IgD-negative memory B cell (primary cell): ENCODE data around the gene SDF4. TPM values are rescaled to one million over a fixed set of nuclear protein-coding genes. Genes with fewer than 3 reads are reported as not detected.

Experiments used
- H3K27ac Mint-ChIP-seq, 3 donors: one replicate each; pipeline ENCODE4 v1.8.0; 2020 to 2022; ENCODE audit warnings: mild to moderate bottlenecking in 3 of 3, mixed read lengths in 3 of 3, moderate library complexity in 1 of 3
- H3K27me3 Mint-ChIP-seq: one replicate; pipeline ENCODE4 v1.8.0; 2021; ENCODE audit warnings: mixed read lengths
- H3K36me3 Mint-ChIP-seq: one replicate; pipeline ENCODE4 v1.8.0; 2020; ENCODE audit warnings: mild to moderate bottlenecking, mixed read lengths
- H3K4me1 Mint-ChIP-seq, 3 donors: one replicate each; pipeline ENCODE4 v1.8.0; 2020 to 2022; ENCODE audit warnings: mixed read lengths in 3 of 3, mild to moderate bottlenecking in 1 of 3
- H3K4me3 Mint-ChIP-seq, 4 donors: one replicate each; pipeline ENCODE4 v1.8.0; 2020 to 2022; ENCODE audit warnings: mild to moderate bottlenecking in 4 of 4, mixed read lengths in 4 of 4, moderate library complexity in 3 of 4
- H3K9me3 Mint-ChIP-seq, 3 donors: one replicate each; pipeline ENCODE4 v1.8.0; 2020 to 2021; ENCODE audit warnings: mixed read lengths in 3 of 3, mild to moderate bottlenecking in 1 of 3
- polyA plus RNA-seq: library from polyadenylated mRNA; unstranded; fragments of 300-500 nt; fragmentation: Illumina TruSeq; gene quantifications from one replicate; pipeline ENCODE4 v1.2.3, GENCODE V29; 2021

SDF4 gene
- polyA plus RNA-seq, 1 donor from 2014 or later: 121 TPM

DNA sequence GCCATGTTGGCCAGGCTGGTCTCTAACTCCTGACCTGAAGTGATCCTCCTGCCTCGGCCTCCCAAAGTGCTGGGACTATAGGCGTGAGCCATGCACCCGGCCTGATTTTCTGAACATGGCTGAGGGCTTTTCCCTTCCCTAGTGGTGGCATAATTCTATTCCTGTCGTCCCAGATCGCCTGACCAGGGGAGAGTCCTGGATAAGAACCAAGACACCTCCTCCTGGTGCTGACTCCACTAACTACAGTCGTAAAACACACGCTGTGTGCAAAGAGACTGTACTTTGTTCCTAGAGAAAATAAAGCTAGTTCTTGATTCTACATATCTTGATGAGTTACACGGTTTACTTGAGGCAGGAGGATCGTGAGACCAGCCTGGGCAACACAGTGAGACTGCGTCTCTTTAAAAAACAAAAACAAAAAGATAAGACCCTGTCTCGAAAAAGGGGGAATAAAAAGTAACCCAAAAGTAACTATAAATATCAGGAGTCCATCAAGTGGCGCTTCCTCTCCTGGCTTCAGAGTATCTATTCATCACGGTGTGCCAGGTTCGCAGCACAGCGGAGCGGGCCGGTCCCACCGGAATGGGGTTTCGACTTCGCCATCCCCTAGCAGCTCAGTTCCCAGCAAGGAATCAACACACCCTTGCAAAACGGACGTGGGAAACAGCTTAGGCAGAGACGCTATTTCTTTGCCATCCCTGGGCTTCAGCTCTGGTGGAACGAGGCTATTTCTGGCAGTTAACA lies 973 bp downstream of the SDF4 start:
- H3K4me3 Mint-ChIP-seq: peak overlapping the region; percentile 91 to 97 (median 95)
- peaks cover 3 to 20% (median 19%) of the 10 kb centered on the region in 3 donors for H3K4me1 Mint-ChIP-seq
- no peaks in the 10 kb centered on the region for H3K9me3 Mint-ChIP-seq
- no peaks in the 10 kb centered on the region for H3K36me3 Mint-ChIP-seq
- no peaks in the 10 kb centered on the region for H3K27me3 Mint-ChIP-seq
- peak overlapping the region; percentile 86 to 93 (median 93) for H3K27ac Mint-ChIP-seq

DNA sequence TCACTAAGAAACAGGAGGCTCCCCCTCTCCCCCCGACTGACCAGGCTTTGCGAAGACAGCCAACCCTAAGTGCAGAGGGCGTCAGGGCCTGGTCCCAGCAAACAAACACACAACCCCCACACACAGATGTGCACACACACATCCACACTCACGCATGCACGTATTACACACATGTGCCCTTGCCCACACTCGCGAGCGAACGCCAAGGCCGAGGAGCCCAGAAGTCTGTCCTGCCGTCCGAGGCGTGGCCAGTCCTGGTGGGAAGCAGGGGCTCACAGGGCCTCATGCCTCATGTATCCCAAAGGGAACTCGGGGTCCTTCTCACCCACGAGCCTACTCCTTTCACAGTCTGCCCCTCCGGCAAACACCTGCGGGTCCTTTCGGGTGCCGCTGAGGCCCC lies 2.0 kb downstream of the SDF4 start:
- no peaks in the 10 kb centered on the region for H3K9me3 Mint-ChIP-seq
- no peaks in the 10 kb centered on the region for H3K36me3 Mint-ChIP-seq
- peaks cover 3 to 22% (median 19%) of the 10 kb centered on the region in 3 donors for H3K4me1 Mint-ChIP-seq
- peak overlapping the region in 1 of 3 donors; percentile 93 for H3K27ac Mint-ChIP-seq
- H3K27me3 Mint-ChIP-seq: no peaks in the 10 kb centered on the region
- peak overlapping the region; percentile 45 to 88 (median 70) for H3K4me3 Mint-ChIP-seq

DNA sequence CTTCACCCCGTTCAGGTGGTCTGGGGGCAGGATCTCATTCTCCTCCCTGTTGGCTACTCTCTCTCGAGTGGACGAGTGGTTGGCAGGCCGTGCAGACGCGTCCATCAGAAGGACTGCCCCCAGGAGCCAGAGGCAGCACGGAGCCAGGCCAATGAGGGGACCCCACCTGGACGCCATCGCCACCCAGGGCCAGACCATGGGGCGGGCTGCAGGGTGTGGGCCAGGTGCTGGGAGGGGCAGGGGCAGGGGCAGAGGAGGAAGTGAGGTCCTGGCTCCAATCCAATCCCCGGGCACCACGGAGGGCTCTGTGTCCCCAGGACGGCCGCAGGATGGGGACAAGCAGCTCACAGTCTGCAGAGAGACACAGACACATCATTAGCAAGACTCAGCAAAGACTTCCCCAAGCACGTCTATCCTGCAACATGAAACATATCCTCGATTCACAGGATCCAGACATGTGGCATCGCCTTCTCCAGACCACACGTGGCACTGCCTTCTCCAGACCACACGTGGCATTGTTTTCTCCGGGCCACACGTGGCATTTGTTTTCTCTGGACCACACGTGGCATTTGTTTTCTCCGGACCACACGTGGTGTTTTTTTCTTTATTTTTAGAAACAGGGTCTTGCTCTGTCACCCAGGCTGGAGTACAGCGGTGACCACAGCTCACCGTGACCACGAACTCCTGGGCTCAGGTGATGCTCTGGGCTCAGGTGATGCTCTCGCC lies 3.0 kb downstream of the SDF4 start:
- Mint-ChIP-seq H3K27ac (no peak overlapping the region), H3K9me3 (no peaks in the 10 kb centered on the region), H3K4me3 (peak overlapping the region in 1 of 4 donors; percentile 54), H3K4me1 (peaks cover 3 to 18% (median 15%) of the 10 kb centered on the region in 3 donors), H3K36me3 (no peaks in the 10 kb centered on the region), H3K27me3 (no peaks in the 10 kb centered on the region)

DNA sequence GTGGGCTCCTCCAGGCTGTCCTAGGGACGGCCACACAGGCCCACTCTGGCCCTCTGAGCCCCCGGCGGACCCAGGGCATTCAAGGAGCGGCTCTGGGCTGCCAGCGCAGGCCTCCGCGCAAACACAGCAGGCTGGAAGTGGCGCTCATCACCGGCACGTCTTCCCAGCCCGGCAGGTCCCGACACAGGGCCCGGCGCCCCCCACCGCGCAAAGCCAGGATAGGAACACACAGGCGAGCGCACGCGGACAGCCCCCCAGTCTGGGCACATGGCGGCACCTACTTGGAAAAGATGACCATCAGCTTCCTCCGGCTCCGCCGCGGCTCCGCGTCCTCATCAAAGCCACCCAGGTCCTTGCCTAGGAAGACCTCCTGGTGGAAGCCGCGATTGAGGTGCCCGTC lies 3.6 kb downstream of the SDF4 start:
- H3K4me3 Mint-ChIP-seq: peak overlapping the region in 1 of 4 donors; percentile 54
- peaks cover 3 to 14% (median 11%) of the 10 kb centered on the region in 3 donors for H3K4me1 Mint-ChIP-seq
- no peaks in the 10 kb centered on the region for H3K9me3 Mint-ChIP-seq
- no peaks in the 10 kb centered on the region for H3K36me3 Mint-ChIP-seq
- no peak overlapping the region for H3K27ac Mint-ChIP-seq
- H3K27me3 Mint-ChIP-seq: no peaks in the 10 kb centered on the region

DNA sequence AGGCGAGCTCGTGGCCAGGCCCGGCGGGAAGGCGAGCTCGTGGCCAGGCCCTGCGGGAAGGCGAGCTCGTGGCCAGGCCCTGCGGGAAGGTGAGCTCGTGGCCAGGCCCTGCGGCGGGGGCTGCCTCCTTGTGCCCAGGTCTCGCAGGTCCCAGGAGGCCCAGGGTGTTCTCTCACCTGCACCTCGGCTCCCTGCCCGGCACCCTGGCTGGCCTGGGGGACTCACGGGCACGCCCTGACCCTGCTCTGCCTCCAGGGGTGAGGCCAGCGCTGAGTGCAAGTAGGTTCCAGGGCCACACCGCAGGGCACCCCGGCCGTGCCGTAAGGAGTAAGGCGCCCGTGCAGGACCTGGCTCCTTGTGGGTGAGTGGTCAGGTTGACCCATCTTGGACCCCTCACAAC lies 4.4 kb downstream of the SDF4 start:
- Mint-ChIP-seq H3K27me3 (no peaks in the 10 kb centered on the region), H3K36me3 (no peaks in the 10 kb centered on the region), H3K9me3 (no peaks in the 10 kb centered on the region), H3K4me1 (peaks cover 3 to 14% (median 12%) of the 10 kb centered on the region in 3 donors), H3K27ac (no peak overlapping the region), H3K4me3 (no peak overlapping the region)

DNA sequence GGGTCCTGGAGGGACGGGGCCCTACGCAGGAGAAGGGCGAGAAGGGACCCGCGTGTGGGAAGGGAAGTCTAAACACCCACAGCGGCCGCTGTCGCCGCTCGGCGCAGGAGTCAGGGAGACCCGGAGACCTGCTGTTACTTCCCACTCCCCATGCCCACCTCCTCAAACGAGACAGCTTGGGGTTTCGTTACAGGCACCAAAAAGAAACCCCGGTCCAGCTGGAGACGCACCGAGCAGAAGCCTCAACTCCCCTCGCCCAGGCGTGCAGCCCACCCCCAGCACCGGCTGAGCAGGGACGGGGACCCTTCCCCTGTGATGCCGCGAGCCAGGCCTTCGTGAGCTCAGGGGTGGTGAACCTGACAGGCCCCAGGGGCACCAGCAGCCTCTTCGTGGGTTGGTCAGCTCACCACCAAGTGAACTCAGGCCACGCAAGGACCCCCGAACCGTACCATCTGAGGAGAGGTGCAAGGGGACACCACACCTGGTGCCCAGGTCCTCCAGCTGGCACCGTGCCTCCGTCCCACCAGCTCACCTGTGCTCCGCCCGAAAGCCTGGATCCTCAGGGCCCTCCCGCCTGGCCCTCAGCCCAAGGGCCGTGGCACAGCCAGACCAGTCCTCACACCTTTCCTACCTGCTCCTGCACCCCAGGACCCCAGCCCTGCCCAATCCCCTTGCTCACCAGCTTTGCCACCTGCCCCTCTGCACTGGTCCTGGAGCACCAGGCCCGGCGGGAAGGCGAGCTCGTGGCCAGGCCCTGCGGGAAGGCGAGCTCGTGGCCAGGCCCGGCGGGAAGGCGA lies 5.0 kb downstream of the SDF4 start:
- Mint-ChIP-seq H3K4me1 (peaks cover 3 to 14% (median 12%) of the 10 kb centered on the region in 3 donors), H3K4me3 (no peak overlapping the region), H3K9me3 (no peaks in the 10 kb centered on the region), H3K27me3 (no peaks in the 10 kb centered on the region), H3K27ac (no peak overlapping the region), H3K36me3 (no peaks in the 10 kb centered on the region)

DNA sequence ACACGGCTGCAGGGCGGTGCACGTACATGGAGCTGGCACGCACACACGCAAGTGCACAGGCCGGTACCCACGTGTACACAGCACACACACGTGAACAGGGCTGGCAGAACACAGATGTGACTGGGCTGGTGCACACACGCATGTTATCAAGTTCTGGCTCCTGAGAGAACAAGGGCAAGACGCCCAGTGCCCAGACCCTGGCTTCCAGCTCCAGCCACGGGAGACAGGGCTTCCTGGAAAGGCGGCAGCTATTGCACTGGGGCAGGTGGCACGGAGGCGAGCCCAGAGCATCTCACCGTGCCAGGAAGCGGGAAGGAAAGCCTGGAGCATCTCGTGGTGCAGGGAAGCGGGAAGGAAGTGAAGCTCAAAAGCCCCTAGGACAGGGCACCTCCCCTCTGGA lies 5.9 kb downstream of the SDF4 start:
- Mint-ChIP-seq H3K27me3 (no peaks in the 10 kb centered on the region), H3K36me3 (peaks cover 1% of the 10 kb centered on the region), H3K9me3 (no peaks in the 10 kb centered on the region), H3K4me1 (peaks cover 3 to 14% (median 12%) of the 10 kb centered on the region in 3 donors), H3K27ac (no peak overlapping the region), H3K4me3 (peak overlapping the region in 1 of 4 donors; percentile 29)

DNA sequence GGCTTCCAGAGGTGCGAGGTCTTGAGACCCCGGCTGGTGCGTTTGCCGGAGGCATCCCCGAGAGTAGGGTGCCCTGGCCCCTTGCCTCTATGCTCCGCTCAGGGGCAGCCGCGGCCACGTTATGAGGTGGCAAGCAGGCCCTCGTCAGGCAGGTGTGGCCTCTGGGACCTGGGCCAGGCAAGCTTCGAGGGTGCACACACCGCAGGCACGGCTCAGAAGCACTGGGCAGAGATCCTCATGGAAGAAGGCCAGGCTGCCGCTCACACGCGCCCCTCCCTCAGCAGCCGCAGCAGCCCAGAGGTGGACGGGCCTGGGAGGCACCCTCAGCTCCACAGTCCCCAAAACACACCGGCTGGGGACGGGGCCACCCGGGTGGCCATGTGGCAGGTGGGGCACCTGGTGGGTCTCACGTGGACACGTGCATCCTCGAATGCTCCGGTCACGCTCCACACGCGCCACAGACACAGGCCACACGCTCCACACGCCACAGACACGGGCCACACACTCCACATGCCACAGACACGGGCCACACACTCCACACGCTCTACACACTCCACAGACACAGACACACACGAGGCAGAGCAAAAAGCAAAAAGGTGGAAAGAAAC lies 6.5 kb downstream of the SDF4 start:
- no peak overlapping the region for H3K4me3 Mint-ChIP-seq
- no peaks in the 10 kb centered on the region for H3K9me3 Mint-ChIP-seq
- peaks cover 0 to 10% (median 8%) of the 10 kb centered on the region in 3 donors for H3K4me1 Mint-ChIP-seq
- no peaks in the 10 kb centered on the region for H3K27me3 Mint-ChIP-seq
- no peak overlapping the region for H3K27ac Mint-ChIP-seq
- H3K36me3 Mint-ChIP-seq: peaks cover 2% of the 10 kb centered on the region

DNA sequence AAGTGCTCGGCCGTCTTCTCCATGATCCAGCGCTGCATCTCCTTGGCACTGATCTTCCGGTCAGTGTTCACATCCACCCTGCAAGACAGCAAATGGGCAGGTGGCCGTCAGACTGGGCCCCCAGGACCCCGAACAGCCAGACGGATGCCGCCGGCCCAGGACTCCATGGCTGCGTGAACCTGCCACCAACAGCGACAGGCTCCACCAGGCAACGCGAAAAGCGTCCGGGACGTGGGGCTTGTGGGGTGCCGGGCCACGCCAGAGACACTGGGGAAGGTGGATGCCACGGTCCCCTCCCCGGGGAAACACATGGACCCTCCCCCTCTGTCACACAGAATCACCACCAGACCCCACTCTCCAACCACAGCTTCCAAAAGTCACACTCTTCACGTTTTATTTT lies 7.9 kb downstream of the SDF4 start:
- H3K4me1 Mint-ChIP-seq: peaks cover 0 to 2% (median 1%) of the 10 kb centered on the region in 3 donors
- no peak overlapping the region for H3K27ac Mint-ChIP-seq
- H3K27me3 Mint-ChIP-seq: no peaks in the 10 kb centered on the region
- no peak overlapping the region for H3K4me3 Mint-ChIP-seq
- no peaks in the 10 kb centered on the region for H3K9me3 Mint-ChIP-seq
- H3K36me3 Mint-ChIP-seq: peaks cover 2% of the 10 kb centered on the region

DNA sequence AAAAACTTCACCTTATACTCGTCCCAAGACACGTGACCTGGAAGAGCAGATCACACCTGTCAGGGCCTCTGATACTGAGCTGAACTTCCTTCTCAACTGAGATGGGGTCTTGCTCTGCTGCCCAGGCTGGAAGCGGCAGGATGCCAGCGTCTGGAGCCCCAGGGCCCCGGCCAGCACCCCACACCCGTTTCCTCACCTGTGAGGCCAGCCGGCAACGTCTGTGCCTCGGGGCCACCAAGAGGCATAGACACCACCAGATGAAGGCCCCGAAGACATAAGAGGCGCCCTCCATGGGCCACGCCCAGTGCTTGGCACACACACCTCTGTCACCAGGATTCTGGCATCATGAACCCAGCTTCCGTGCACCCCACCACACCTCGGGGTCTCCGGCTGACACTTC lies 8.5 kb downstream of the SDF4 start:
- peak overlapping the region; percentile 29 to 85 (median 58) for H3K27ac Mint-ChIP-seq
- no peaks in the 10 kb centered on the region for H3K27me3 Mint-ChIP-seq
- H3K36me3 Mint-ChIP-seq: peaks cover 2% of the 10 kb centered on the region
- H3K9me3 Mint-ChIP-seq: no peaks in the 10 kb centered on the region
- H3K4me3 Mint-ChIP-seq: no peak overlapping the region
- H3K4me1 Mint-ChIP-seq: peaks cover 0 to 2% (median 1%) of the 10 kb centered on the region in 3 donors

DNA sequence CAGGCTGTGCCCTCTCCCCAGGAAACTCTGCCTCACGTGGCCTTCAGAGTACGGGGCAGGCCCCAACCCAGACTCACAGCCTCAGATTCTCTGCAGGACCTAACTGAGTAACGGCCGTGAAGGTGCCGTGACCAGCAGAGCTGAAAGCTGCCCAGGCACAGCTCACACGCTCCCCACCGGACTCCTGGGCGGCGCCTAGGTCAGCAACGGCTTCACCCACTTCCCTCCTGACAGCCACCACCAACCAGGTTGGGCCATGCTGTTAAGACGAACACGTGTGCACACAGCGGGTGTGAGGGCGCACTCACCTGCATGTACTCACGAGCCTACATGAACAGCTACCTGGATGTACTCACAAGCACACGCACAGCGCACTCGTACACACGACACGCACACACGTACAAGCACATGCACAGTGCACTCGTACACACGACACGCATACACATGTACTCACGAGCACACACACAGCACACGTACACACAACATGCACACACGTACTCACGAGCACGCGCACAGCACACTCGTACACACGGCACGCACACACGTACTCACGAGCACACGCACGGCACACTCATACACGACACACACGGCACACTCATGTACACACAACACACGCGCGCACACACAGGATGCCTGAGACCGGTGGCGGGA lies 9.1 kb downstream of the SDF4 start:
- H3K27ac Mint-ChIP-seq: peak overlapping the region; percentile 29 to 85 (median 58)
- H3K27me3 Mint-ChIP-seq: no peaks in the 10 kb centered on the region
- H3K4me1 Mint-ChIP-seq: peaks cover 0 to 2% (median 1%) of the 10 kb centered on the region in 3 donors
- H3K9me3 Mint-ChIP-seq: no peaks in the 10 kb centered on the region
- H3K36me3 Mint-ChIP-seq: peaks cover 2% of the 10 kb centered on the region
- H3K4me3 Mint-ChIP-seq: peak overlapping the region in 1 of 4 donors; percentile 27

DNA sequence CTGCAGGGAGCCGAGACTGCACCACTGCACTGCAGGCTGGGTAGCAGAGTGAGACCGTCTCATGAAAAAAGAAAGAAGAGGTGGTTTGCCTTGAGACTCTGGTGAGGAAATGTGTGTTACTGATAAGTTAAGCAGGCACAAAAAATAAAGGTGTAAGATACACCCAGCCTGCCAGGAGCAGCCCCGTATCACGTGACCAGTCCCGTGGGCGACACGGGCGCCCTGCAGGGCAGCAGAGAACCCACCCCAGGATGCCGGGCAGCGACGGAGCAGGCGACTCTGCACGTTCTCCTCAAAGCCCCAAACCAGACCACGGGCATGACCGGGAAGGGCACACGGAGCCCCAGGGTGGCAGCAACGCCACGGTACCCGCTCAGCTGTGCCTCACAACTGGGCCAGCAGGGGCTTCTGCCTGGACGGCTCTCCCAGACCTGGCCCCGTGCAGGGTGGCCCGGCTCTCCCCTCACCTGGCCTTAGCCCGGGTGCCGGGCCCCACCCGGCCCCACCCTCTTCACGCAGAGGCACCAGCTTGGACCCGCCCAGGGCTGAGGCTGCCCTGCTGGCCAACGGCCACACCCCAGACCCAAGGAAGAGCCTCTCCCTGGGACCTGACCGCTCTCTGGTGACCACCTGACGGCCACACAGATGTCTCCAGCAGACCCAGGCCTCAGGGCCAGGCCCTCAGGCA lies 9.8 kb downstream of the SDF4 start:
- Mint-ChIP-seq H3K27ac (no peak overlapping the region), H3K9me3 (no peaks in the 10 kb centered on the region), H3K4me1 (peaks cover 0 to 2% (median 1%) of the 10 kb centered on the region in 3 donors), H3K27me3 (no peaks in the 10 kb centered on the region), H3K4me3 (no peak overlapping the region), H3K36me3 (peaks cover 2% of the 10 kb centered on the region)

DNA sequence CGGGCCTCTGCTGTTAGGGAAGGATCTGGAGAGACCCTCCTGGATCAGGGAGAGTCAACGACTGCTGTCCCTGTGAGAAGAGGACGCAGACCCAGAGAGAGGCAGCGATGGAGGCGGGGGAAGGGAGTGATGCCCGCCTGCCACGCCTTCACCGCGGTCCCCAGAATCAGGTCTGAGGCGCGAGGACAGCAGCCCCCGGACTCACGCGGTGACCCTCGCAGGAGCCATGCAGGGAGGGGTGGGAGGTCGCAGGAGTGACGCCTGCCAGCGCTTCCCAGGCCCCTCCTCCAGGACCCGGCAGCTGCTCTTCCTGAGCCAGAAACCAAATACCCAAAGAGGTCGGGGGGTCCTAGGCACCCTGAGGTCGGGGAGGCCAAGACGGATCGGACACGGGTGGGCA lies 11.6 kb downstream of the SDF4 start:
- Mint-ChIP-seq H3K4me3 (no peak overlapping the region), H3K27me3 (no peaks in the 10 kb centered on the region), H3K27ac (peak overlapping the region in 1 of 3 donors; percentile 25)

DNA sequence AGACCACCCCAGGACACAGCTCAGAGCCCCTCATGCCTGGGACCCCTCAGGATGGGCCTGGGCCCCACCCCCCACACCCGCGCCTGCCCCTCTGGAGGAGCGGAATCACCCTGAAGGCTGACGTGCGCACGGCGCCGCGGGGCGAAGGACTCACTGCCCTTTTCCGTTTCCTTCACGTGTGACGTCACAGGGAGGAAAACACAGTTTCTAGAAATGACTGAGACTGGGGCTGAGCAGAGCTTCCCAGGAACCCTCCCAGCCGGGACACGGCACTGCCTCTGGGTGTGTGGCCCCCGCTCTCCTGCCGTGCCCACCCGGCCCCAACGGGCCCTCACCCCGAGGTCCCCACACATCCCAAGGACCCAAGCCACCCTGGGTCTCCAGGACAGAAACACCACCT lies 12.5 kb downstream of the SDF4 start:
- Mint-ChIP-seq H3K27me3 (no peaks in the 10 kb centered on the region), H3K36me3 (peaks cover 2% of the 10 kb centered on the region), H3K9me3 (no peaks in the 10 kb centered on the region), H3K27ac (no peak overlapping the region), H3K4me3 (no peak overlapping the region), H3K4me1 (peaks cover 0 to 14% (median 10%) of the 10 kb centered on the region in 3 donors)

More for the DNA sequence above, 11.6 kb downstream of the SDF4 start:
- peaks cover 2% of the 10 kb centered on the region for H3K36me3 Mint-ChIP-seq
- peaks cover 0 to 7% (median 3%) of the 10 kb centered on the region in 3 donors for H3K4me1 Mint-ChIP-seq
- no peaks in the 10 kb centered on the region for H3K9me3 Mint-ChIP-seq
